Thyroid gland (tissue), 4 donors: ENCODE data around the gene ABO.
"Not testable (repeated sequence)": the region's sequence is repeated elsewhere in the genome, so short reads cannot be mapped to it uniquely, and the experiment has no call there.

ENCODE experiments used
- CTCF ChIP-seq, 6 experiments: fragments of 200-600 bp in 3 of 6; fragments of 450-650 bp in 3 of 6; sonication (generic) in 3 of 6; IDR thresholded peaks; one replicate each; pipeline ENCODE4 v1.5.1; 2016 to 2019; ENCODE audit warnings: antibody characterized with exemption in 6 of 6, mild to moderate bottlenecking in 2 of 6, inconsistent platforms in 1 of 6, moderate library complexity in 1 of 6
- POLR2A ChIP-seq, 2 donors: fragments of 450-650 bp; IDR thresholded peaks; one replicate each; pipeline ENCODE4 v1.6.1; 2017; ENCODE audit warnings: antibody characterized with exemption in 2 of 2, mild to moderate bottlenecking in 2 of 2, moderate library complexity in 1 of 2

GRCh38 chr9:133230514-133230913 is 44.5 kb downstream of the ABO start:
- TF ChIP-seq POLR2A, CTCF (IDR thresholded peaks at IDR 0.05): not testable (repeated sequence)
